ENCODE measurements around the gene TRIM67. TPM values are rescaled to one million over a fixed set of nuclear protein-coding genes. Genes with fewer than 3 reads are reported as not detected.
A peak's percentile ranks its signal among the peaks of the same experiment; 100 is the strongest.

The TRIM67 gene
- total and polyA plus RNA-seq, 9 of the 15 experiments (the other 6 are each of a cell fraction or from before 2014, with no cell fraction given) = 0.04 to 0.60 (median 0.31) TPM

GRCh38 chr1:231159963-231160761 lies 1.7 kb upstream of the TRIM67 start (continued):
- TF ChIP-seq ZNF263 (CRISPR knock-in tag; IDR thresholded peaks at IDR 0.05; ENCODE audit: borderline replicate concordance) (peak; percentile 88; the same call in 1 of the 2 replicates), TRIM28 (IDR thresholded peaks at IDR 0.05) (no peak), BRF1 (IDR thresholded peaks at IDR 0.05; ENCODE audit: borderline replicate concordance, extremely low read depth, insufficient read length) (no peak), MCM5 (IDR thresholded peaks at IDR 0.05; ENCODE audit: low read depth) (no peak), ZNF436 (CRISPR knock-in tag; IDR thresholded peaks at IDR 0.05) (no peak), SMARCA4 (IDR thresholded peaks at IDR 0.05) (peak; percentile 99), KLF10 (CRISPR knock-in tag; IDR thresholded peaks at IDR 0.05) (no peak), ZBTB11 (CRISPR knock-in tag; IDR thresholded peaks at IDR 0.05) (peak in 1 of 3 experiments; percentile 85; a peak in 2 of 6 replicates), NR2F6 (CRISPR knock-in tag; IDR thresholded peaks at IDR 0.05) (no peak), MYC (IDR thresholded peaks at IDR 0.05; ENCODE audit: low read depth, low read length) (peak; percentile 82), MYC (CRISPR knock-in tag; IDR thresholded peaks at IDR 0.05; ENCODE audit: borderline replicate concordance, low read depth) (no peak), SOX6 (IDR thresholded peaks at IDR 0.05) (peak; percentile 100), SLC30A9 (CRISPR knock-in tag; IDR thresholded peaks at IDR 0.05) (no peak), ZNF778 (CRISPR knock-in tag; IDR thresholded peaks at IDR 0.05) (no peak), SNRNP70 (optimal IDR thresholded peaks at IDR 0.05; ENCODE audit: low read depth, low read length) (no peak), ERF (CRISPR knock-in tag; IDR thresholded peaks at IDR 0.05) (peak; percentile 34; the same call in 1 of the 2 replicates), ZNF395 (CRISPR knock-in tag; IDR thresholded peaks at IDR 0.05) (peak; percentile 99), KLF6 (CRISPR knock-in tag; IDR thresholded peaks at IDR 0.05; ENCODE audit: borderline replicate concordance) (no peak; the same call in 1 of the 2 replicates), ZNF316 (IDR thresholded peaks at IDR 0.05) (no peak), ATF2 (CRISPR knock-in tag; IDR thresholded peaks at IDR 0.05) (no peak), ASH1L (IDR thresholded peaks at IDR 0.05; ENCODE audit: borderline replicate concordance, low read depth, partially characterized antibody) (no peak), BACH1 (tag; IDR thresholded peaks at IDR 0.05) (peak; percentile 83), TAL1 (IDR thresholded peaks at IDR 0.05) (peak; percentile 100), ZFP36 (IDR thresholded peaks at IDR 0.05; ENCODE audit: low read depth, low read length, partially characterized antibody) (peak; percentile 16)

Data from K562 (cell line).